Measurements from ENCODE around the gene TLE7.

Gene TLE7

DNA sequence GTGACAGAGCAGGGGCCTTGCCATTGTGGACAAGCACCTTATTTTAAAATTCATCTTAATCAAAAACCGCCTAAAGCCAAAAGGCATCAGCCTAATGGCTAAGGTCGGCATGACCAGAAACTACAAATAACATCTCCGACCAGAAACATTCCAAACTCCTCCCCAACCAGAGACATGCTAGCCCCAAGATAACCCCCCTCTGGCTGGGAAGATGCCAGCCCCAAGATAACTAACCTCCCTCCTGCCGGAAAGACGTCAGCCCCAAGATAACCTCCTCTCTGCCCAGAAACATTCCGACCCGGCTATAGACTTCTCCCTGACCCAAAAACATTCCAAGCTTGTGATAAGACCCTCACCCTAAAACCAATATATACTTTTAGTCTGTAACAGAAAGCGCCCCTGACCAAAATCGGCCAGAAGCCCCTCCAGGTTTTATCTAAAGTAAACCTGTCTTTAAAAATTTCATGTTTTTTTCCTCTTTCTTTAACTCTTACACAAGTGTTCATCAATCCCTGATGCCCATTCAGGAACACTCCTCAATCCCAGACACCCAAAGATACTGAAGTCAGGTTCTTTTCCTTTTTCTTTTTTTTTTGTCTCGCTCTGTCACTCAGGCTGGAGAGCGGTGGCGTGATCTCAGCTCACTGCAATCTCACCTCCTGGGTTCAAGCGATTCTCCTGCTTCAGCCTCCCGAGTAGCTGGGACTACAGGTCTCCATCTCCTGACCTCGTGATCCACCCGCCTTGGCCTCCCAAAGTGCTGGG is 32.7 kb downstream of the TLE7 start:
- no peak for DNase-seq

DNA sequence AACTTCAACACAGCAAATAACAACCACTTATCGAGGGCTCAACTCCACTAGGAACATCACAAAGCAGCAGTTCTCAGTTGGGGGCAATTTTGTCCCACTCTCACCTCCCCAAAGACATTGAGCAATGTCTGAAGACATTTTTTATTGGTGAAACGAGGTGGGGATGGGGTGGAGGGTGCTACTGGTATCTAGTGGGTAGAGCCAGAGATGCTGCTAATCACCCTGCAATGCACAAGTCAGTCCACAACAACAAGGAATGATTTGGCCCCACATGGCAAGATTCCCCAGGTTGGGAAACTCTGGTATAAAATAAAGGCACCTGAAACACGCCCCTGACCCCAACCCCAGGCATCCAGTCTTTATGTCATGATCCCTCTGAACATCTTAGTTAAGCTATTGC is 33.3 kb downstream of the TLE7 start:
- no peak for DNase-seq

DNA sequence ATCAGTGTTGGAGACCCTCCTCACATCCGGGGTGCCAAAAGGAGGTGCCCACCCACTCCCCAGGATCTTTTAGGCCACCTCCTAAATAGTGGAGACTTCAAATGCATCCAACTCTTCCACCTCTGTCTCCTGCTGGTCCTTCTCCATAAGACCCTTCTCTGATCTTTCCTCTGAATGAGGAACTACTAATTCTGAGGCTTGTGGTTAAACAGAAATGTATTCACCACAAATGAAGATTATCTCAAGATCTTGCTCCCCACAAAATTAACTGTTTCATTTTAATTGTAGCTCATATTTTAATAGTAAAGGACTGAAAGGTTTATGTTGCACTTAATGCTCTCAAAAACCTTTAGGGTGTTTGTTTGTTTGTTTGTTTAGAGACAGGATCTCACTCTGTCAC is 34.1 kb downstream of the TLE7 start:
- DNase-seq = no peak

DNA sequence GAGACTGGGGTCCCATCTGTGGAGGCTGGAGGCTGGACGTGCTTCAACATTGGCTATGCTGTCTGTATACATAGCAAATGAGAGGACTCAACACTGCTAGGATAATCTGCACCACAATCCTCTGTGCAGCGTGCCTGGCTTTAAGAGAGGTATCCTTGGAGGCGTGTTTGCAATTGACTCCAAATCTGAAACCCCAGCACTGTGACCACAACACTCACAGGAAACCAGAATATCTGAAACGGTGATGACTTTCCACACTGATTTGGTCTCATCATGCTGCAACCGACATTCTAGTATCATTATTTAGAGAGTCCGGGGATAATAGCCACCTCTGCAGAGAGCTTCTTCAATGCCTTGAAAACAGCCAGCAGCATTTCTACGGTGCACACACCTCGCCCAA is 35.1 kb downstream of the TLE7 start:
- DNase-seq = no peak

DNA sequence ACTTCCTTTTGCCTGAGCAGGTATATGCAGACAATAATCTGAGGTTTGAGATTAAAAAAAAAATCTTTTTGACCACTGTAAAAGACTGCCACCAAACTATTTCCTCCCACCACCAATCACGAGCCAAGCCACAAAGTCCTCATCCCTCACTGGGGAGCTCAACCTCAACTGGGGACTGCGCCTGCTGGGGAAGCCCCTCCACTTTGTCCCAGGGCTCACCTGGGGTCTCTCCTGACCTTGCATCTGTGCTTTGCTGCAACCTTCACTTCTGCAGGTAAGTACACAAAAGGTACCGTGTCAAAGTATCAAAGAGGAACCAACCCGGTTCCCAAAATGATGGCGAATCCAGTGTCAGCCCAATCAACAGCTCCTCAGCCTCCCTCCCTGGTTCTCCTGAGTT is 35.5 kb downstream of the TLE7 start:
- no peak for DNase-seq

DNA sequence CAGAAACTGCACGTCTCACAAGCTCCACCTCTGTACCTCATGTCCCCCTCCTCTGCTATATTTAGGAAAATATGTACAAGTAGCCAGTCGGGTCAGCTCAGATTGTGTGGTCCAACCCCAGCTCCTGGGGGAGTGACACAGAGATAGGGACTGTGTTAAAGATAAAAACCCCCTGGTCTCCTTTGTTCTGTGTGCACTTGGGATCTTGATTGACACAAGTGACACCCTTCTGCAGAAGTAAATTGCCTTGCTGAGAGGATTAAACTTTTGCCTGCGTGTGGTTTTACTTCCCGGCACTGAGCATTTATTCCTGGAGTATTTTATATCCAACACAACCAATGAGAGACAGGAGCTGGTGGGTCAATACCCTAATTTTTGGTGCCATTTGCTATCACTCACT is 37.5 kb downstream of the TLE7 start:
- DNase-seq = no peak

DNA sequence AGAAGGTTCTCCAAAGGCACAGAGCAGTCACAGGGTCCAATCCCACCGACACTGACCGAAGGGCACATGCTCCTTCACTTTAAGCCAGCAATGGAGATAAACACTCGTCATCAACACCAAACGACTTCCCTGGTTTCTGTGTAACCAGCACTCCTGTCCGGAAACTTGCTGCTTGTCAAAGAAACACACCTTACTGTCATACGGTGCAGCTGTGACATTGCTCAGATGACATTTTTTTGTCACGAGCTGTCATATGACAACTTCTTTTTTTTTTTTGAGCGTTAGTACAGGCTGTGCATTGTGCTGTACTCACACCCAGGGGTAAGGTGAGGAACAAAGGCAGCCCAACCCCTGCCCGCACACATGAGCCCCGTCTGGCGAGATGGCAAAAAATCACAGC is 39.2 kb downstream of the TLE7 start:
- DNase-seq = no peak

DNA sequence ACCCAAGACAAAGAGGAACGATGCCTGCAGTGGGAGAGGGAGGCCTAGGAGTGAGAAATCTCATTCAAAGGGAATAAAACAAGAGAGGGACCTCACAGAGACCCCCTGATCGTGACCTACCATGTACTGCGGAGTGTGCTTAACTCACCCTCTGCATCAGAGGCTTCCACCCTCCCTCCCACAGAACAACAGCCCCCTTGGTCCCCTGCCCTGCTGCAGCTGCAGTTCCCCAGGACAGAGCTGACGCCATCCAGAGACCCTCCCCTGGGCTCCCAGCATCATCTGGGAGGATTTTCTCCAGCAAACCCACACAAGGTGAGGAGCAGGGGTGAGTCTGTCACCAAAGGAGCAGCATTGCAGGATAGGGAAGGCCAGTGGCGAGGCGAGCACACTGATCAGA is 39.8 kb downstream of the TLE7 start:
- DNase-seq = no peak

DNA sequence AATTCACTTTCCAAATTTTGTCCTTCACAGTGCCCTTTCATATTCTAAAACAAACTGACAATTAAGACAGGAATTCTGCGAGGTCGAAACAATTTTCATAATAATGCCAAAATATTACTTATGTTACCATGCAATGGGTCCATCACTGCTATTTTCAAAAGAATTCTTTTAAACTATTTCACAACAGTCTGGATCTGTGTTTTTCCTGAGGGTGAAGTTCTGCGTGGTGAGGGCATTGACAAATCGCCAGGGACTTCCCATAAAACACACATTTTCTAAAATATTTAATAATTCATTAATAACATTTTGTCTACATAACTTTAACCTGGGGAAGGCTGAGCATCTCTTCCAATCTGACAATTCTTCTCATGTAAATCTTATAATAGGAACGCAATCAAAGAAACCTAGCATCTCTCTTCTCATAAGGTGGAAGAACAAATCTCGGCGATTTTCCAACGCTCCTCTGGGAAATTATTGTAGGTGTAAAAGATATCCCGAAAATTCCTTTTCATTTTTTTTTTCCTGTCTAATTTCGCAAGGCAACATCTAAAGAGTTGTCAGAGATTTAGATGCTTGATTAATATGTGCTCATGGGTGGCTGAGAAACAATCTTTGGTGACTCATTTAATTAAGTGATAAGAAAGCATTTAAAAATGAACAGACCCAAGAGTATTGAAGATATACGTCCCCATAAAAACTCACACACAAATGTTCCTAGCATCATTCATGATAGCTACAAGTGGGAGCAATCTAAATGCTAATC is 41.9 kb downstream of the TLE7 start:
- no peak for DNase-seq

DNA sequence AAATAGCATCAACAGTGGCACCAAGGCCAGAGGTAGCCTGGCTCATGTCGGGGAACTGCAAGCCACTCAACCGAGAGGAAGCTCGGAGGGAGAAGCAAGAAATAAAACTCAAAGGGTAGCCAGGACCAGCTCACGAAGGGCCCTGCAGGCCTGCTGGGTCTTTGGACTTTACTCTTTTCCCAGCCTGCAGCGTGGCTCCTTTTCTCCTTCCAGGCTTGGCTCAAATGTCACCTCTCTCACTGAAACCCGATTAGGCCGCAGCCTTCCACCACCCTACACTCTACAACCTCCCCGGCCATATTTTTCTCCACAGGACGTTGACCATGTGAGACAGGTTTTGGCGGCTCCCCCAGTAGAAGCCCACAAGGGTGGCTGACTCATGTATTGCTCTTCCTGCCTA is 45.3 kb downstream of the TLE7 start:
- no peak for DNase-seq

DNA sequence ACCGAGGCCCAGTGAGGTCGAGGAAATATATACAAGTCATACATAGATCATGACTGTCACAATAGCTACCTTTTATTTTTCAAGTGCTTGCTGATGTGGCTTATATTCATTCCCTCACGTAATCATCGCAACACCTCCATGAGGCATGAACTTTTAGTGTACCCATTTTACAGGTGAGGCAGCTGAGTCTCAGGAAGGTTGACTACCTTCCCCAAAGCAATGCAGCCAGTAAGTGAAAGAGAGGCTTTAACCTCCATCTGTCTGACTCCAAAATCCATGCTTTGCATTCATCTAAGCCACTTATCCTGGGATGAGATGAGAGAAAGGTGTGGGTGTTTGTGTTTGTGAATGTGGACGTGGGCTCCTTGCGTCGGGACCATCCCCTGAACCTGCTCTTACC is 52.5 kb downstream of the TLE7 start:
- DNase-seq = no peak

DNA sequence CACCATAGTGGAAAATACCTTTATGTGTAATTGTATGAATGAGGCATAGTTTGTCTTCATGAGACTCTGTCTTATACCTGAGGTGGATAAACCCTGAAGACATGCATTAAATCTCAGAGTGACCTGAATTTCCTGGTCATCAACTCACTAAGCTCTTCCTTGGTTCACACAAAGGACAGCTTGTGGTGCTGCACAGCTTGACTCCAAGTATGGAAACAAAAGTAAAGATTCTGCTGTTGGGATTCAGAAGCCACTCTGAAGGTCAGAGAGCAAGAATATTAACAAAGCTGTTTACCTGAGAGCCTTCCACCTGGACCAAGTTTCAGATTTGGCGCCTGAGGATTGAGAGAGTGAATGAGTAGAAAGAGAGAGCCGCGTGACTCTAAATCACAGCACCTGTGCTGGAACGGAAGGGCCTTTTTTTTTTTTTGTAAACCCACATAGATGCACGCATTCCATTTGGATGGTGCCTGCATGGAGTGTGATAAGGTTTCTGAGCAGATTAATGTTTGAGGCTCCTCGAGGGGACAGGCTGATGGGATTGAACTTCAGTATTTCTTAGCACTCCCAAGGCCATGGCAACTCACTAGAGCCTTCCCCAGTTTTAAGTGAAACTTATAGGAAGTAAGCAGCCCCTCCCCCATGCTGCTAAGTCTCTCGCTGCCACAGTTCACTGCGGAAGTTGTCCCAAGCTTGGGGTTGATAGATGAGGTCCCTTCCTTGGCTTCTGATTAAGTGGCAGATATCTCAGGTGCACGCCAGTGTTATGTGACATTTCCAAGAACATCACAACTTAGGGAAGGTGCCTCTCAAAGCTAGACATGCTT is 54.6 kb downstream of the TLE7 start:
- no peak for DNase-seq

DNA sequence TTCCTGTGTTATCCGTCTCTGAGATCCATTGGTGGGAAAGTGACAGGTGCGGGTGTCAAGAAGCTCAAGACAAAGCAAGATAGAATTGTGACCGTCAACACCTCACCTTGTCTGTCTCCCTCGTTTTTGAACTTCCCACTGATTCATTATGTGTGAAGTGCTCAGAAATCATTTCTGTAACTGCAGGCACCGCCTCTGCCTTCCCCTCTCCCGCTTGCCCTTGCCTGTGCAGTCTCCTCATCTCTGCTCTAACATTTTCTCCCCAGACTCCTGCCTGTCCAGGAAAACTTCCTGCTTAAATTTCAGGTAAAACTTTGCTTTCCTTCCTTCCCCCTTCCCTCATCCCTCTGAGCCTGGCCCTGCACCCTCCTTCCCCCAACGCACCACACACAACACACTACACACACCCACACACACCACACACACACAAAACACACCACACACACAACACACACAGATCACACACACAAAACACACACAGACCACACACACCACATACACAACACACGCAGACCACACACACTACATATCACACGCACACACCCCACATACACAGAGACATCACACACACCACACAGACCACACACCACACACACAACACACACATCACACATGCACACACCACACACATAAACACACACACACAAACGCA is 57.7 kb downstream of the TLE7 start:
- DNase-seq = no peak

DNA sequence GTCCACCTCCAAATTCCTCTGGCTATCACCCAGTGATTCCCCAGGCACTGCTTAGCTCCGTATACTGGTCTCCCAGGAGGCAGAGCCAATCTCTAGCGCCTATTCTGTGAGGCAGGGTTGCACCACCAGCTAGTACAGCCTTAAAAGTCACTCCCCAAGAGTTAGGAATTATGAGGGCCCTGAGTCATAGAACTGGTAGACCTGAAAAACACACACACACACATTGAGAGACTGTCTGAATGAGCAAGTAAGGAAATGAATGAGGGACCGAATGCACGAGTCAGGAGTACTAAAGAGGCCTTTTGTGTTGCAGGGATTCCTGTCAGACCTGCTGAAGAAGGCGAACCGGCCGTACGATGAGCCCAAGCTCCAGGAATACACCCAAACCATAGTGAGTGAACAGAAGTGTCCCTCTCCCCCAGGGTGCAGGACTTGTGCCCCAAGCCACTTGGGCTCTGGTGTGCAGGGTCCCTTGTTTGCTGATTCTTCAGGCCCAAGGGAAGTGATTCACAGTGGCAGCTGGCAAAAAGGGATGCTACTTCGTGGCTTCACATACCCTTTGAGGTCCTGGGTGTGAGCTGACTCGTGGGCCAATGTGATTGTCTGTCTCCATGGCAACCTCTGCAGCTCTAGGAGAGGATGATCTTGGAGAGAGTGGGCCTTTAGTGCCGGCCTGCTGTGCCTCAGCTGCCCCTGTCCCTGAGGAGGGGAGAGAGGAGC is 58.6 kb downstream of the TLE7 start:
- no peak for DNase-seq

DNA sequence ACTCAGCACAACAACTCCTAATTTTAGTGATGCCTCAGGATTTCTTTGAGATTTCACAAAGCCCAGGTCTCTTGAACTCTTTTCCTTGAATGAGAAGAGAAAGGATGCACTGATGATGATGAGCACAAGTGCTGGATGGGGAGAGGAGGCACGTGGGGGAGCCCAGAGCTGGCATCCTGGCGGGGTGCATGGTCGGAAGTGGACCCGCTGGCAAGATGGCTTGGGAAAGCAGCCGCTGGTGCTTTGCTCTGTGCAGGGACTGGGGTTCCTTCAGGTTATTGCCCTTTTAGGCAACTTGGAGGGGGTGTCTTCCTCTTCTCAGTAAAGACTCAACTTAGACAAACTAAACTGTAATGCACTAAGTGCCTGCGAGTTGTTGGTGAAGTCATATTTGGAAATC is 61.0 kb downstream of the TLE7 start:
- DNase-seq = no peak
